ENCODE measurements around the gene POLE.

The POLE gene

DNA sequence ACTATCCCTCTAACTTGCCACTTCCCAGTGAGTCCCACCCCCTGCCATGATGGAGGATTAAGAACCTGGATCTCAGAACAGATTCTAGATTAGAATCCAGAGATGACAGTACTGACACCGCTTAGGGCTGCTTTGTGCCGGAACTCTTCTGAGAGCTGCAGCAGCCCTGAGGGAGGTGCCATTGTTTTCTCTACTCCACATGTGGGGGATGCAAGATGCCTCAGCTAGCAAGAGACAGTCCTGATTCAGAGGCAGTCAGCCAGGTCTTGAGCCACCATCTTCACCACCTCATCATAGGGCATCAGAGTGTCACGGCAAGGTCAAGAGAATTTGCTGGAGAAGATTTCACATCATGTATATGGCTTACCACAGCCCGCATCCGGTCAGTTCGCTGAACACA lies 20.1 kb upstream of the POLE start:
- Histone ChIP-seq H3K36me3 (ENCODE audit: control insufficient read depth in 1 of 2, insufficient read depth in 2 of 2, low read depth in 1 of 2, low read length in 2 of 2) (peaks cover 12 to 17% of the 10 kb centered on the region in 2 experiments), H3K9ac (ENCODE audit: low read length) (no peak overlapping the region), H2AFZ (ENCODE audit: low read depth, low read length) (no peak overlapping the region), H3K14ac (ENCODE audit: low read length in 2 of 2) (no peak overlapping the region), H3K27ac (ENCODE audit: low read length, poor library complexity, severe bottlenecking) (no peak overlapping the region), H2AK5ac (ENCODE audit: low read length, severe bottlenecking) (no peak overlapping the region), H3K4me1 (ENCODE audit: control insufficient read depth, insufficient read depth, low read depth, low read length) (peaks cover 19% of the 10 kb centered on the region), H3K4me2 (ENCODE audit: low read length, poor library complexity, severe bottlenecking) (no peak overlapping the region), H3K4me3 (ENCODE audit: insufficient read depth in 1 of 2, low read depth in 1 of 2, low read length in 2 of 2) (no peak overlapping the region), H2BK120ac (ENCODE audit: low read depth, low read length) (no peak overlapping the region), H4K91ac (ENCODE audit: low read length) (no peak overlapping the region), H3K79me1 (replicated peaks; ENCODE audit: low read length, poor library complexity, severe bottlenecking) (peaks cover 4% of the 10 kb centered on the region), H3K9me3 (ENCODE audit: control insufficient read depth, low read length) (no peaks in the 10 kb centered on the region), H3K18ac (ENCODE audit: low read depth in 1 of 2, low read length in 2 of 2) (no peak overlapping the region), H2BK5ac (ENCODE audit: low read depth, low read length, poor library complexity, severe bottlenecking) (no peak overlapping the region), H4K8ac (ENCODE audit: low read length) (no peak overlapping the region), H3K4ac (ENCODE audit: low read depth in 1 of 2, low read length in 2 of 2) (no peak overlapping the region), H2BK12ac (ENCODE audit: low read length in 2 of 2) (no peak overlapping the region), H2BK15ac (ENCODE audit: low read depth, poor library complexity, severe bottlenecking) (no peak overlapping the region), H3K23ac (ENCODE audit: low read length in 2 of 2) (no peak overlapping the region), H3K27me3 (ENCODE audit: control insufficient read depth in 1 of 2, insufficient read depth in 1 of 2, low read length in 2 of 2) (no peaks in the 10 kb centered on the region)
- WGBS = 98% methylated on average over 6 of the region's 6 CpGs
- no peak for DNase-seq

DNA sequence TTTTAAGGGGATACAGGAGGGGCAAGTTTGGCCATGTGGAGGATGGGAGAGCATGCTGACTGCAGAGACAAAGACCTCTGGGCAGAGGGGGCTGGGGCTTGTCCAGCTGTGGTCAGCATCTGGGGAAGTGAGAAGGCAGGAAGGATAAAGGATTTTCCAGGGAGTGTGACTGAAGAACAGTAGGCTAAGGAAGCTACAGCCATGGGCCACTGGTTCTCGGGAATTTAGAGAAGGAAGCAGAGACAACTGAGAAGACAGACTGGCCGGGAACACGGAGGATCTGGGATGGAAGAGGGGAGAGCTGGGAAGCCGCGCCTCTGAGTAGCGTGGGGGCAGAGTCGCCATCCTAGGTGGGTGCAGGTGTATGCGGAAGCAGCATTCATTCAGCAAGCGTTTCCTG lies 16.5 kb upstream of the POLE start:
- H3K4me1 ChIP-seq (ENCODE audit: control insufficient read depth, insufficient read depth, low read depth, low read length) = peaks cover 16% of the 10 kb centered on the region

DNA sequence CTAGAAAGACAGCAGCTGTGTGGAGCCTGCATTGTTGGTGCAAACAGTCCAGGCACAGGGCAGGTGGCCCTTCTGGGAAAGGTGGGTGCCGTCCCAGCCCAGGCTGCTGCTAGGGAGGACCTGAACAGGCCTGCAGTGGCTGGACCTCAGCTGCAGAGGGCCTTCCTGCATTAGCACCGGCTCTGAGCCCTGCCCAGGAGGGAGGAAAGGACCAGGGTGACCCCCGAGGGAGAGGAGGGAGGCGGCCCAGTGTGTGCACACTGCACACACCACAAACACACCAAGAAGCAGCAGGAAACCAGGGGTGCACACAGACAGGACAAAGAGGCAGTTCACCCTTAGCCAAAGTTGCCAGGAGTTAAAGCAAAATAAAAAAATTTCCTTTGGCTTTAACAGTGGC lies 15.5 kb upstream of the POLE start:
- H3K18ac ChIP-seq (ENCODE audit: low read depth in 1 of 2, low read length in 2 of 2) = no peak overlapping the region
- peaks cover 7% of the 10 kb centered on the region for H3K79me1 ChIP-seq (replicated peaks; ENCODE audit: low read length, poor library complexity, severe bottlenecking)
- H3K4ac ChIP-seq (ENCODE audit: low read depth in 1 of 2, low read length in 2 of 2) = peak overlapping the region in 1 of 2 experiments; percentile 36
- H4K8ac ChIP-seq (ENCODE audit: low read length) = no peak overlapping the region
- no peak overlapping the region for H3K27ac ChIP-seq (ENCODE audit: low read length, poor library complexity, severe bottlenecking)
- no peak overlapping the region for H3K4me3 ChIP-seq (ENCODE audit: insufficient read depth in 1 of 2, low read depth in 1 of 2, low read length in 2 of 2)
- no peak overlapping the region for H3K9ac ChIP-seq (ENCODE audit: low read length)
- no peak overlapping the region for H2BK120ac ChIP-seq (ENCODE audit: low read depth, low read length)
- H2AFZ ChIP-seq (ENCODE audit: low read depth, low read length) = no peak overlapping the region
- 88% methylated on average over 2 of the region's 4 CpGs for WGBS
- H3K9me3 ChIP-seq (ENCODE audit: control insufficient read depth, low read length) = no peaks in the 10 kb centered on the region
- H3K23ac ChIP-seq (ENCODE audit: low read length in 2 of 2) = no peak overlapping the region
- peaks cover 16% of the 10 kb centered on the region for H3K4me1 ChIP-seq (ENCODE audit: control insufficient read depth, insufficient read depth, low read depth, low read length)
- peak overlapping the region; percentile 9 for H2AK5ac ChIP-seq (ENCODE audit: low read length, severe bottlenecking)
- H2BK12ac ChIP-seq (ENCODE audit: low read length in 2 of 2) = no peak overlapping the region
- DNase-seq = no peak
- peaks cover 24 to 28% of the 10 kb centered on the region in 2 experiments for H3K36me3 ChIP-seq (ENCODE audit: control insufficient read depth in 1 of 2, insufficient read depth in 2 of 2, low read depth in 1 of 2, low read length in 2 of 2)
- H4K91ac ChIP-seq (ENCODE audit: low read length) = peak overlapping the region; percentile 45
- H3K4me2 ChIP-seq (ENCODE audit: low read length, poor library complexity, severe bottlenecking) = no peak overlapping the region
- H3K14ac ChIP-seq (ENCODE audit: low read length in 2 of 2) = no peak overlapping the region
- H2BK5ac ChIP-seq (ENCODE audit: low read depth, low read length, poor library complexity, severe bottlenecking) = no peak overlapping the region
- H3K27me3 ChIP-seq (ENCODE audit: control insufficient read depth in 1 of 2, insufficient read depth in 1 of 2, low read length in 2 of 2) = no peaks in the 10 kb centered on the region
- H2BK15ac ChIP-seq (ENCODE audit: low read depth, poor library complexity, severe bottlenecking) = no peak overlapping the region

More for the DNA sequence above, 16.5 kb upstream of the POLE start:
- H3K9me3 ChIP-seq (ENCODE audit: control insufficient read depth, low read length) = no peaks in the 10 kb centered on the region
- no peak overlapping the region for H2BK5ac ChIP-seq (ENCODE audit: low read depth, low read length, poor library complexity, severe bottlenecking)
- peak overlapping the region; percentile 43 for H3K27ac ChIP-seq (ENCODE audit: low read length, poor library complexity, severe bottlenecking)
- H3K36me3 ChIP-seq (ENCODE audit: control insufficient read depth in 1 of 2, insufficient read depth in 2 of 2, low read depth in 1 of 2, low read length in 2 of 2) = peaks cover 24 to 25% of the 10 kb centered on the region in 2 experiments
- peaks cover 7% of the 10 kb centered on the region for H3K79me1 ChIP-seq (replicated peaks; ENCODE audit: low read length, poor library complexity, severe bottlenecking)
- H3K4ac ChIP-seq (ENCODE audit: low read depth in 1 of 2, low read length in 2 of 2) = no peak overlapping the region
- H3K9ac ChIP-seq (ENCODE audit: low read length) = no peak overlapping the region
- H3K27me3 ChIP-seq (ENCODE audit: control insufficient read depth in 1 of 2, insufficient read depth in 1 of 2, low read length in 2 of 2) = no peaks in the 10 kb centered on the region
- H4K8ac ChIP-seq (ENCODE audit: low read length) = no peak overlapping the region
- no peak overlapping the region for H3K4me3 ChIP-seq (ENCODE audit: insufficient read depth in 1 of 2, low read depth in 1 of 2, low read length in 2 of 2)
- no peak overlapping the region for H2BK15ac ChIP-seq (ENCODE audit: low read depth, poor library complexity, severe bottlenecking)
- no peak overlapping the region for H2AFZ ChIP-seq (ENCODE audit: low read depth, low read length)
- no peak overlapping the region for H2BK120ac ChIP-seq (ENCODE audit: low read depth, low read length)
- H3K23ac ChIP-seq (ENCODE audit: low read length in 2 of 2) = no peak overlapping the region
- H4K91ac ChIP-seq (ENCODE audit: low read length) = no peak overlapping the region
- H3K18ac ChIP-seq (ENCODE audit: low read depth in 1 of 2, low read length in 2 of 2) = no peak overlapping the region
- WGBS = 97% methylated on average over 9 of the region's 9 CpGs
- H2AK5ac ChIP-seq (ENCODE audit: low read length, severe bottlenecking) = no peak overlapping the region
- no peak overlapping the region for H3K14ac ChIP-seq (ENCODE audit: low read length in 2 of 2)
- no peak overlapping the region for H2BK12ac ChIP-seq (ENCODE audit: low read length in 2 of 2)
- no peak for DNase-seq
- H3K4me2 ChIP-seq (ENCODE audit: low read length, poor library complexity, severe bottlenecking) = no peak overlapping the region

DNA sequence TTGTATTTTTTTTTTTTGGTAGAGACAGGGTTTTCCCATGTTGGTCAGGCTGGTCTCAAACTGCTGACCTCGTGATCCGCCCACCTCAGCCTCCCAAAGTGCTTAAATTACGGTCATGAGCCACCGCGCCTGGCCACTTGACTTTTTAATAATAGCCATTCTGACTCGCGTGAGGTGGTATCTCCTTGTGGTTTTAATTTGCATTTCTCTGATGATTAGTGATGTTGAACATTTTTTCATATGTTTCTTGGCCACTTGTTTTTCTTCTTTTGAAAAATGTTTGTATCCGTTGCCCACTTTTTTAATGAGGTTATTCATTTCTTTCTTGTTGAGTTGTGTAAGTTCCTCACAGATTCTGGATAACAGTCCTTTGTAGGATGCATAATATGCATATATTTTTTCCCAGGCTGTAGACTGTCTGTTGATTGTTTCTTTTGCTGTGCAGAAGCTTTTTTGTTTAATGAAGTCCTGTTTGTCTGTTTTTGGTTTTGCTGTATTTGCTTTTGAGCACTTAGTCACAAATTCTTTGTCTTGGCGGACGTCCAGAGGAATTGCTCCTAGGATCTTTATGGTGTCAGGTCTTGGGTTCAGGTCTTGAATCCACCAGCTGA lies 13.2 kb upstream of the POLE start:
- WGBS = 76% methylated on average over 10 of the region's 10 CpGs

More for the DNA sequence above, 13.2 kb upstream of the POLE start:
- Histone ChIP-seq H3K27ac (ENCODE audit: low read length, poor library complexity, severe bottlenecking) (no peak overlapping the region), H2BK15ac (ENCODE audit: low read depth, poor library complexity, severe bottlenecking) (no peak overlapping the region), H4K8ac (ENCODE audit: low read length) (no peak overlapping the region), H2BK5ac (ENCODE audit: low read depth, low read length, poor library complexity, severe bottlenecking) (no peak overlapping the region), H3K4me3 (ENCODE audit: insufficient read depth in 1 of 2, low read depth in 1 of 2, low read length in 2 of 2) (no peak overlapping the region), H3K27me3 (ENCODE audit: control insufficient read depth in 1 of 2, insufficient read depth in 1 of 2, low read length in 2 of 2) (no peaks in the 10 kb centered on the region), H2AK5ac (ENCODE audit: low read length, severe bottlenecking) (no peak overlapping the region), H3K79me1 (replicated peaks; ENCODE audit: low read length, poor library complexity, severe bottlenecking) (peaks cover 8% of the 10 kb centered on the region), H3K18ac (ENCODE audit: low read depth in 1 of 2, low read length in 2 of 2) (no peak overlapping the region), H3K23ac (ENCODE audit: low read length in 2 of 2) (no peak overlapping the region), H2AFZ (ENCODE audit: low read depth, low read length) (no peak overlapping the region), H2BK120ac (ENCODE audit: low read depth, low read length) (no peak overlapping the region), H3K9me3 (ENCODE audit: control insufficient read depth, low read length) (no peaks in the 10 kb centered on the region), H3K36me3 (ENCODE audit: control insufficient read depth in 1 of 2, insufficient read depth in 2 of 2, low read depth in 1 of 2, low read length in 2 of 2) (peaks cover 34 to 41% of the 10 kb centered on the region in 2 experiments), H2BK12ac (ENCODE audit: low read length in 2 of 2) (no peak overlapping the region), H3K4me1 (ENCODE audit: control insufficient read depth, insufficient read depth, low read depth, low read length) (peaks cover 16% of the 10 kb centered on the region), H3K4me2 (ENCODE audit: low read length, poor library complexity, severe bottlenecking) (no peak overlapping the region), H4K91ac (ENCODE audit: low read length) (no peak overlapping the region), H3K14ac (ENCODE audit: low read length in 2 of 2) (no peak overlapping the region), H3K9ac (ENCODE audit: low read length) (no peak overlapping the region), H3K4ac (ENCODE audit: low read depth in 1 of 2, low read length in 2 of 2) (no peak overlapping the region)
- peak; percentile 50 for DNase-seq
